Aortic smooth muscle cell (primary cell): ENCODE data around the gene C6orf136. TPM values are rescaled to one million over a fixed set of nuclear protein-coding genes. Genes with fewer than 3 reads are reported as not detected.

Source experiments
- total RNA-seq: library from RNA; depleted of rRNA; stranded (reverse); fragments of >200 nt; gene quantifications from 2 replicates; pipeline ENCODE4 v1.2.3, GENCODE V29; 2014

C6orf136 gene, protein sequence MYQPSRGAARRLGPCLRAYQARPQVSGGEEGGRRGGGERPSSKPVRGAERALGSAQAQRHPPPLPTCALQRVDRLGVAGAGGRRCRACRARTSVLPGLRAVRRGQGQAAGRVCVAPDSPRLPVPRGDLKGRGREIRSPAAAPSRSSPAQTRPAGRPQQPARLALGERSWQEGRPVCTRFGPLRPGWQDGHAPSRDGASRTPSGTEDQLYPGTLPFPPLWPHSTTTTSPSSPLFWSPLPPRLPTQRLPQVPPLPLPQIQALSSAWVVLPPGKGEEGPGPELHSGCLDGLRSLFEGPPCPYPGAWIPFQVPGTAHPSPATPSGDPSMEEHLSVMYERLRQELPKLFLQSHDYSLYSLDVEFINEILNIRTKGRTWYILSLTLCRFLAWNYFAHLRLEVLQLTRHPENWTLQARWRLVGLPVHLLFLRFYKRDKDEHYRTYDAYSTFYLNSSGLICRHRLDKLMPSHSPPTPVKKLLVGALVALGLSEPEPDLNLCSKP
- total RNA-seq = 1.7 TPM in 2 replicates

GRCh38 chr6:30646450-30647241 lies at the start of gene C6orf136:
TSS of gene C6orf136 (plus strand) at chr6:30647133. CDS start at chr6:30647232, 99 bp downstream.

DNA sequence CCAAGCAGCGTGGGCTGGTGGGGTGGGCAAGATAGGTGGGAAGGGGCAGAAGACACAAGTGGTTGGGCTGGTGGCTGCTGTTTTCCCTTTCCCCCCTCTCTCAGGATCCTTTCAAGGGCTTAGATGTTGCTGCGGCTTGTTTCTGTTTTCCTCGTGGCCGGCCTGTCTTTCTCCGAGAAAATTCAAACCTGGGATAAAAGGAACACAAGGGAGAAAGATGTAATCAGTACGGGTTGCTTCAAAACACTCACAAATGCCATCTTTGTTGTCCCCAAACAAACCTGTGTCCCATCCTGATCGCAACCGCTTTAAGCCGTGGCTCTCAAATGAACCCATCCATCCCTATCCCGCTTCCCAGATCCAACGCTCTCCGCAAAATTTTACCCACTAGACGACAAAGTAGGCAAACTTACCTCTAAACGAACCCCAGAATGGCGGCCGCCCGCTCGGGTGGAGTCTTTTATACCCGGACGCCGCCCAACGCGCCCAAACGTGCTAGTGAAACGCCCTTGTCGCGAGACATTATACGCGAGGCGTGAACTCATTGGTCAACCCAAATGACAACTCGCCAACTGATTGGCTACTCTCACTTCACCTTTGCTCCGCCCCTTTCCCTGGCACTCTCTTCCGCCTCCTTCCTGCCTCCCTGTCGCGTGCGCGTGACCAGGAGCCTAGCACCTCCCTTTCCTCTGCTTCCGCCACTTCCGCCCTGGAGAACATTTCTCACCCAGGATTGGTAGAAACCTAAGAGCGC lies 29.9 kb upstream of the C6orf136 start, which contains the start of gene PPP1R10:
PPP1R10 (minus strand) TSS at position 433 of the 754 bp plus-strand sequence. CDS start 7,299 bp downstream, outside the sequence.

GRCh38 chr6:30617565-30618269 lies 29.2 kb upstream of the C6orf136 start, which contains the start of gene MRPS18B:
TSS of gene MRPS18B (plus strand) at chr6:30617840. CDS start at chr6:30617866, 26 bp downstream.

DNA sequence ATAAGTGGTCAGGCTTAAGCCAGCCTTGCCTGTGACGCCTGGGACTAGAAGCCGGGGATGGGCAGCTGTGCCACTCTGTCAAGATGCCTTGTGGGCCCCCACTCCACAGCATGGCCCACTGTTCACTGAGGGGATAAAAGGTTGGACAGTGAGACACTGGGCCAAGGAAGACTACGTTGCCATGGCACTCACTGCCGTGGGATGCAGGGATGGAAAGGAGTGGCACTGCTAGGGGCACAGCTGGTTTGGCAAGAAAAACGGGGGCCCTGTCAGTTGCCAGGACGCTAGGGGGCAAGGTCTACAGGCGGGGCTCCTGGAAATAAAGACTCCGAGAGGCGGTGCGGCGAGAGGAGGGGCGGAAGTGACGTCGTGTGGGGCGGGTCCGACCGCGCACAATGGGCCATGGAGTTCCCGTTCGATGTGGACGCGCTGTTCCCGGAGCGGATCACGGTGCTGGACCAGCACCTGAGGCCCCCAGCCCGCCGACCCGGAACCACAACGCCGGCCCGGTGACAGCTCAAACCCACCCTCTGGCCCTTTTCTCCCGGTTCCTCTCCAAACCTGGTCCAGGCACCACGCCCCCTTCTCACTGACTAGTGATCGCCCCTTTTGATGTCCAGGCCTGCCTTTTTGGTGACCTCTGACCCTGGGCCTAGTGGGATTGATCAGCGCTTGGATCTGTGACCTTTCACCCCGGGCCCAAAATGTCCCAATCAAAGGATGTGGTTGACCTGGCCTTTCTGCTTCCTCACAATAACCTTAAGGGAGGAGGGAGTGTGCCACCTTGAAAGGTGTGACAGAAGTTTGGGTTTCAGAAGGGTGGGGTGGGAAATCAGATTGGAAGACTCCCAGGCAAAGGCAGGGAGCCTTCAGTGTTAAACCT lies 20.2 kb upstream of the C6orf136 start, which contains the start of gene ATAT1:
ATAT1 (plus strand) TSS at position 391 of the 883 bp plus-strand sequence.

DNA sequence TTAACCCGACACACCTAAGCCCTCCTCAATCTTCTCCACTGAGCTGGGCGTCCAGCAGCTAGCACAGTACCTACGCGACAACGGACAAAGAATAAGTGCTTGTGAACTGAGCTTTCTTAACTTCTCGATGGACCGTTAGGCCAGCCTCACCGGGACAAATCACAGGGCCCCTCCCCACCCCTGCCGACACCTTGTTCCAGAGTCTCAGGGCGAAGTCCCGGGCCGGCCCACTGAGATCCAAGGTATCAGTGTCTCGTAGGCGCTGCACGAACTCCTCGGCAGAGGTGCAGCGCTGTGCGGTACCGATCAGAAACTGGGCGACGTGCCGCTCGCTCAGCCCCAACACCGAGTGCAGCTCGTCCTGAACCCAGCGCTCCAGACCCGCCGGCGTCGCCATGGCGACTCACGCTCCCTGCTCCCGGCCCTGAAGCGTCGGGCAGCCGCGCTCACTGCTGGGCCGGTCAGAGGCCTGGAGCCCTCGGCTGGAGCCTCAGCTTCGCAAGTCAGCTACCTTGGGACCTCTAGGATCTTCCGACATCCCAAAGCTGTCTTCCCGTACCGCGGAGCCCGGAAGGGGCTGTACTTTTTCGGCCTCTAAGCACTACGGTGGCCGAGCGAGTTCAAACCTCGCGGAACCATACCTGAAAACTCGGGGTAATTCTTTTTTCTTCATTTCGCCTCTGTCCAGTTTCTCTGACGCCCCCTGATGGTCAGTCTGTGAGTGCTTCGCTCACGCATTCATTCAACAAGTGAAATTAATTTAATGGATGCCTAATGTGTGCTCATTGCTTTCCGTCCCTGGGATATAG lies 25.7 kb downstream of the C6orf136 start, which contains the start of gene DHX16:
DHX16 (minus strand) TSS at position 562 of the 809 bp plus-strand sequence; CDS start at position 397, 165 bp downstream.

DNA sequence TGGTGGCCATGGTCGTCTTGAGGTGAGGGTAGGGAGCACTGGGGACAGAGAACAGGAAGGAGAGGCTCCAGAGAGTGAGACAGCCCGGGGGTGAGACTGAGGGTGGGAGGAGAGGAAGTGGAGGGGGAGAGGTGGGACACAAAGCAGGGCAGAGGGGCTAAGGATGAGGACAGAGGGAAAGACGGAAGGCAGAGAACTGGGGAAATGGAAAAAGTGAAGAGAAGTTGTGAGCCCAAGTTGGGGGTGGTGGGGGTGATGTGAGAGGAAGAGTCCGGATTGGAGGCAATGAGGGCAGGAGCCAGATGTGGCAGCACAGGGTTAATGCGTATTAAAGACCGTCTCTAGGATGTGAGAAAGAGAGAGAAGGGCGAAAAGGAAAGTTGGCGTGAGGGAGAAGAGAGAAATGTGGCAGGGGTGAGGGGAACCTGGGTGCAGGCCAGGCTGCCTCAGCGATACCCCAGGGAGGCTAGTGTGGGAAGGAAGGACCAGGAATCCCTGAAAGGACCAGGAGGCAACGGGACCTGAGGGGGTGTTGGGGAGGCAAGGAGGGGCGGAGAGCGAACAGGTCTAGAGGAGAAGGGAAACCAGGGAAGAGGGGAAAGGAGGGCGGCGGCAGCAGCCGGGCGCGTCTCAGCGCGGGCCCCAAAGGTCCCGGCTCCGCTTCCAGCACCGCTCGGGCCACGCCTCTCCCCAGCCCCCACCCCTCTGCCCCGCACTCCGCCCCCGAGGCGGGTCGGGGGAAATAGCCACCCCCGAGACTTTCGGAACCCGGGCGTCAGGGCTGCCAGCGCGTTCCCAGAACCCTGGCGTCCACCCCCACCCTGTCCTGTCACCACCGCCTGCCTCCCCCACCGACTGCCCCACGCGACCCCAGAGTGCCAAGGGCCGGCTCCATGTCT lies 39.3 kb downstream of the C6orf136 start, which contains the start of gene PPP1R18:
PPP1R18 (minus strand) TSS at position 637 of the 899 bp plus-strand sequence; CDS start at position 10, 627 bp downstream.

DNA sequence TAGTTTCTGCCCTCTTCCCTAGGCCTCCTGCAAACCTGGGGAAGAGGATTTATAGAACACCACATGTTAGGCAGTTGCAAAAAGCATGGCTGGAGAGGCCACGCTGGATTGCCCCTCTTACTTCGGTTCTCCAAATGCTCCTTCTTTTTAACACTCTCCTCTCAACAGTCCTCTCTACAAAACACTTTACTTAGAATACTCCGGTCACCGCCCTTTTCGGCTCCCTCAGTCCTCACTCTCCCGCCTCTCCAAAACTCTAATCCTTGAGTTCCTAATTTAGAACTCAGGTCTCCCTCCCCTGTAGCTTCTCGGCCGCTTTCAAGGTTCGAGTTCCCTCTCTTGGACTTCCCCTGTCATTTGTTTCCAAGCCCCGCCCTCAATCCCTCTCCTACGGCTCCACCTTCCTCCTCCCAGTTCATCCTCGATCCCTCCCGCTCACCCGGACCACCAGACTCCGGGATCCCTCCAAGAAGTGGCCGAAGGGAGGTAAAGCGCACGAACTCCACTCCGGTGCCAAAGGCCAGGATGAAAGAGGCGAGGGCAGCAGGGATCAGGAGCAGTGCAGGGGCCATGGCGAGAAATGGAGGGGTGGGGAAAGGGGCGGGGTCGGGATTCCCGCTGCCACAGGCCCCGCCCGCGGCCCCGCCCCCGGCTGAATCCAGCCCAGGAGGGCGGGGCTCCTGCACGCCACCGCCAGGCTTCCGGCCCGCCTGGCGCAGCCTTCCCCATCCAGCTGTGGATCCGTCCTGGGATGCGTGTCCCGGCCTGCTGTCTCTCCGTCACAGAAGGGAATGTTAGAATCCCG lies 43.7 kb downstream of the C6orf136 start, which contains the start of gene NRM:
NRM (minus strand) TSS at position 582 of the 805 bp plus-strand sequence; CDS start at position 572, 10 bp downstream.

Other genes starting within 250 kb of the C6orf136 start
- gene HLA-E, start 157.6 kb upstream of the C6orf136 start, total RNA-seq = 199 and 242 TPM in 2 replicates
- 57.0 and 60.9 TPM in 2 replicates for gene GNL1, start 90.6 kb upstream of the C6orf136 start, total RNA-seq
- gene PRR3, start 89.8 kb upstream of the C6orf136 start, total RNA-seq = 4.5 and 4.7 TPM in 2 replicates
- gene ABCF1, start 75.7 kb upstream of the C6orf136 start, total RNA-seq = 34.1 and 49.5 TPM in 2 replicates
- 11.1 and 12.6 TPM in 2 replicates for gene PPP1R10, start 29.9 kb upstream of the C6orf136 start, total RNA-seq
- 39.6 and 44.9 TPM in 2 replicates for gene MRPS18B, start 29.3 kb upstream of the C6orf136 start, total RNA-seq
- 2.4 and 3.2 TPM in 2 replicates for gene ATAT1, start 20.3 kb upstream of the C6orf136 start, total RNA-seq
- 33.3 and 46.6 TPM in 2 replicates for gene DHX16, start 25.9 kb downstream of the C6orf136 start, total RNA-seq
- 68.2 and 79.1 TPM in 2 replicates for gene PPP1R18, start 39.5 kb downstream of the C6orf136 start, total RNA-seq
- 2.2 and 3.1 TPM in 2 replicates for gene NRM, start 43.9 kb downstream of the C6orf136 start, total RNA-seq
- 4.6 and 5.1 TPM in 2 replicates for gene MDC1, start 70.1 kb downstream of the C6orf136 start, total RNA-seq
- 421 and 431 TPM in 2 replicates for gene TUBB, start 73.2 kb downstream of the C6orf136 start, total RNA-seq
- 138 and 150 TPM in 2 replicates for gene FLOT1, start 95.6 kb downstream of the C6orf136 start, total RNA-seq
- 14.3 and 32.0 TPM in 2 replicates for gene IER3, start 97.4 kb downstream of the C6orf136 start, total RNA-seq
- 15.2 and 17.1 TPM in 2 replicates for gene DDR1, start 237.4 kb downstream of the C6orf136 start, total RNA-seq